Measurements from ENCODE around the gene DUOXA1. TPM values are rescaled to one million over a fixed set of nuclear protein-coding genes. Genes with fewer than 3 reads are reported as not detected.

The DUOXA1 gene
- total and polyA plus RNA-seq, 2 donors (not counting 1 experiment from before 2014, with no cell fraction given) = 0.03 to 0.74 TPM

DNA sequence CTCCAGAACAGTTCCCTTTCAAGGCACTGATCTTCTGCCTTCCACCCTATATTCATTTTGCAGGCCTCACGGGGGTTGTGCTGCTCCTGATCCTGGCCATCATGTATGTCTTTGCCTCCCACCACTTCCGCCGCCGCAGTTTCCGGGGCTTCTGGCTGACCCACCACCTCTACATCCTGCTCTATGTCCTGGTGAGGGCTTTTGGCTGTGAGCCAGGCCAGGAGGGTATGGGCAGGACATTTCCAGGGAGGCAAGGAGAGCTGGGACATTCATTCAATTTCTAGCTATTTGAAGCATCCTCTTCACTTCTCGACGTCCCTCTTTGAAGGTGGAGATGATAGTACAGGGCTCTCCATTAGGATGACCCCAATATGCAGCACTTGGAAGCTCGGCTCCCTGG lies 26.1 kb upstream of the DUOXA1 start:
- no peaks in the 10 kb centered on the region for H3K27me3 Mint-ChIP-seq
- ChIA-PET CTCF (interaction anchor here (0.9 kb wide), 1 partner anchor 38 kb away, joined by 3 read pairs; no protein-coding TSS in a partner anchor), POLR2A (no interaction called here)
- Histone ChIP-seq H3K9ac (ENCODE audit: low read length) (no peak overlapping the region), H3K36me3 (replicated peaks in 1 of 2; ENCODE audit: control extremely low read depth in 1 of 2, control insufficient read depth in 1 of 2, extremely low read depth in 1 of 2, insufficient read depth in 2 of 2, low read length in 1 of 2) (no peaks in the 10 kb centered on the region), H3K9me3 (ENCODE audit: control extremely low read depth in 1 of 3, control insufficient read depth in 2 of 3, insufficient read depth in 1 of 3, low read length in 2 of 3) (no peaks in the 10 kb centered on the region), H2AFZ (ENCODE audit: insufficient read depth, low read depth, low read length, poor library complexity, severe bottlenecking) (no peak overlapping the region), H3K4me3 (ENCODE audit: control extremely low read depth in 1 of 5, extremely low read depth in 1 of 5, insufficient read depth in 1 of 5, low read depth in 2 of 5, low read length in 4 of 5) (no peak overlapping the region), H3K27ac (ENCODE audit: low read length in 2 of 2) (no peak overlapping the region), H3K79me2 (ENCODE audit: control insufficient read depth, insufficient read depth, low read length) (peaks cover 6% of the 10 kb centered on the region), H3K27me3 (replicated peaks in 1 of 4; ENCODE audit: control extremely low read depth in 1 of 4, control insufficient read depth in 3 of 4, insufficient read depth in 4 of 4, low read length in 3 of 4) (no peaks in the 10 kb centered on the region), H3K4me1 (ENCODE audit: control insufficient read depth in 2 of 2, insufficient read depth in 2 of 2, low read length in 2 of 2) (no peaks in the 10 kb centered on the region), H4K20me1 (ENCODE audit: control insufficient read depth, insufficient read depth, low read length, poor library complexity, severe bottlenecking) (no peaks in the 10 kb centered on the region), H3K4me2 (replicated peaks; ENCODE audit: low read depth, low read length, poor library complexity, severe bottlenecking) (no peak overlapping the region)
- intact Hi-C loops (cut with micrococcal nuclease) = no loop called here
- no peak for ATAC-seq (ENCODE audit: low read depth)
- TF ChIP-seq EZH2 (IDR thresholded peaks at IDR 0.05; ENCODE audit: borderline replicate concordance, insufficient read depth, low read depth, low read length, poor library complexity, severe bottlenecking) = no peak
- TF ChIP-seq, protein P1, sequence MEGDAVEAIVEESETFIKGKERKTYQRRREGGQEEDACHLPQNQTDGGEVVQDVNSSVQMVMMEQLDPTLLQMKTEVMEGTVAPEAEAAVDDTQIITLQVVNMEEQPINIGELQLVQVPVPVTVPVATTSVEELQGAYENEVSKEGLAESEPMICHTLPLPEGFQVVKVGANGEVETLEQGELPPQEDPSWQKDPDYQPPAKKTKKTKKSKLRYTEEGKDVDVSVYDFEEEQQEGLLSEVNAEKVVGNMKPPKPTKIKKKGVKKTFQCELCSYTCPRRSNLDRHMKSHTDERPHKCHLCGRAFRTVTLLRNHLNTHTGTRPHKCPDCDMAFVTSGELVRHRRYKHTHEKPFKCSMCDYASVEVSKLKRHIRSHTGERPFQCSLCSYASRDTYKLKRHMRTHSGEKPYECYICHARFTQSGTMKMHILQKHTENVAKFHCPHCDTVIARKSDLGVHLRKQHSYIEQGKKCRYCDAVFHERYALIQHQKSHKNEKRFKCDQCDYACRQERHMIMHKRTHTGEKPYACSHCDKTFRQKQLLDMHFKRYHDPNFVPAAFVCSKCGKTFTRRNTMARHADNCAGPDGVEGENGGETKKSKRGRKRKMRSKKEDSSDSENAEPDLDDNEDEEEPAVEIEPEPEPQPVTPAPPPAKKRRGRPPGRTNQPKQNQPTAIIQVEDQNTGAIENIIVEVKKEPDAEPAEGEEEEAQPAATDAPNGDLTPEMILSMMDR (IDR thresholded peaks at IDR 0.05) = no peak
- no peaks in the 10 kb centered on the region for H3K9me3 Mint-ChIP-seq (ENCODE audit: insufficient read depth)
- no peaks in the 10 kb centered on the region for H3K4me1 Mint-ChIP-seq
- DNase-seq = no peak
- 94% methylated on average over 2 of the region's 8 CpGs for WGBS (ENCODE audit: insufficient coverage)
- no peak overlapping the region for H3K4me3 Mint-ChIP-seq
- H3K27ac Mint-ChIP-seq = no peak overlapping the region

DNA sequence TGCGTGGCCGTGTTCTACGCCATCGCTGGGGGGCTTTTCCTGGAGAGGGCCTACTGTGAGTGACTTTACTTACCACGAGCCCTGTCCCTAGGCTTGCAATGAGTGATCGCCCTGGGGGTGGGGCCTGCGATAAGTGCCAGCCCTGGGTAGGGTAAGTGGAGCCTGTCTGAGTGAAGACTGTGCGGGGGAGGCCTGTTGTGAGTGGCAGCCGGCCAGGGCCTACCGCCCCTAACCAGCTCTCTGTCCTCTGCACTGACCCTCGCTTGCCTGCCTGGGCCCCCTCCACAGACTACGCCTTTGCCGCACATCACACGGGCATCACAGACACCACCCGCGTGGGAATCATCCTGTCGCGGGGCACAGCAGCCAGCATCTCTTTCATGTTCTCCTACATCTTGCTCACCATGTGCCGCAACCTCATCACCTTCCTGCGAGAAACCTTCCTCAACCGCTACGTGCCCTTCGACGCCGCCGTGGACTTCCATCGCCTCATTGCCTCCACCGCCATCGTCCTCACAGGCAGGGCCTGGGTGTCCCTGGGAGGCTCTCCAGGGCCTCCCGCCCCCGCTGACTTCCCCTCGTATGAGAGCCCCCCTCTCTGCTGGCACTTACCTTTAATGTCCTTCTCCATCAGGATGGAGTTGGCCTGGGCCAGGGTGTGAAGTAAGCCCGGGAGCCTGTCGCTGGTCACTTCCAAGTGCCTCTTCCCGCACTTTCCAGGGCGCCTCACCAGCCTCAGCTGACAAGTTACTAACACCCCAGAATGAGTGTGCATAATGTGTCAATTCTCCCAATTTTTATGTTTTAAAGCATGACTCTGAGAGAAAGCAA lies 22.5 kb upstream of the DUOXA1 start:
- intact Hi-C loops (cut with micrococcal nuclease) = no loop called here
- Histone ChIP-seq H3K27ac (ENCODE audit: low read length in 2 of 2) (no peak overlapping the region), H4K20me1 (ENCODE audit: control insufficient read depth, insufficient read depth, low read length, poor library complexity, severe bottlenecking) (no peaks in the 10 kb centered on the region), H3K36me3 (replicated peaks in 1 of 2; ENCODE audit: control extremely low read depth in 1 of 2, control insufficient read depth in 1 of 2, extremely low read depth in 1 of 2, insufficient read depth in 2 of 2, low read length in 1 of 2) (no peaks in the 10 kb centered on the region), H3K4me1 (ENCODE audit: control insufficient read depth in 2 of 2, insufficient read depth in 2 of 2, low read length in 2 of 2) (no peaks in the 10 kb centered on the region), H3K4me3 (ENCODE audit: control extremely low read depth in 1 of 5, extremely low read depth in 1 of 5, insufficient read depth in 1 of 5, low read depth in 2 of 5, low read length in 4 of 5) (no peak overlapping the region), H3K79me2 (ENCODE audit: control insufficient read depth, insufficient read depth, low read length) (no peaks in the 10 kb centered on the region), H3K4me2 (replicated peaks; ENCODE audit: low read depth, low read length, poor library complexity, severe bottlenecking) (no peak overlapping the region), H3K9ac (ENCODE audit: low read length) (no peak overlapping the region), H3K9me3 (ENCODE audit: control extremely low read depth in 1 of 3, control insufficient read depth in 2 of 3, insufficient read depth in 1 of 3, low read length in 2 of 3) (no peaks in the 10 kb centered on the region), H3K27me3 (replicated peaks in 1 of 4; ENCODE audit: control extremely low read depth in 1 of 4, control insufficient read depth in 3 of 4, insufficient read depth in 4 of 4, low read length in 3 of 4) (no peaks in the 10 kb centered on the region), H2AFZ (ENCODE audit: insufficient read depth, low read depth, low read length, poor library complexity, severe bottlenecking) (no peak overlapping the region)
- no peak for DNase-seq
- TF ChIP-seq, protein P1 (IDR thresholded peaks at IDR 0.05) = no peak
- no peak for TF ChIP-seq EZH2 (IDR thresholded peaks at IDR 0.05; ENCODE audit: borderline replicate concordance, insufficient read depth, low read depth, low read length, poor library complexity, severe bottlenecking)
- POLR2A ChIA-PET = interaction anchor here (0.7 kb wide), 1 partner anchor 15 kb away, joined by 11 read pairs; no protein-coding TSS in a partner anchor
- no peaks in the 10 kb centered on the region for H3K9me3 Mint-ChIP-seq (ENCODE audit: insufficient read depth)
- H3K27ac Mint-ChIP-seq = no peak overlapping the region
- no peak overlapping the region for H3K4me3 Mint-ChIP-seq
- ATAC-seq (ENCODE audit: low read depth) = no peak
- over 99% methylated on average over 31 of the region's 36 CpGs for WGBS (ENCODE audit: insufficient coverage)
- no peaks in the 10 kb centered on the region for H3K27me3 Mint-ChIP-seq
- CTCF ChIA-PET = no interaction called here
- no peaks in the 10 kb centered on the region for H3K4me1 Mint-ChIP-seq
